ENCODE results near the gene PTPRG.

- TF ChIP-seq, protein P1, sequence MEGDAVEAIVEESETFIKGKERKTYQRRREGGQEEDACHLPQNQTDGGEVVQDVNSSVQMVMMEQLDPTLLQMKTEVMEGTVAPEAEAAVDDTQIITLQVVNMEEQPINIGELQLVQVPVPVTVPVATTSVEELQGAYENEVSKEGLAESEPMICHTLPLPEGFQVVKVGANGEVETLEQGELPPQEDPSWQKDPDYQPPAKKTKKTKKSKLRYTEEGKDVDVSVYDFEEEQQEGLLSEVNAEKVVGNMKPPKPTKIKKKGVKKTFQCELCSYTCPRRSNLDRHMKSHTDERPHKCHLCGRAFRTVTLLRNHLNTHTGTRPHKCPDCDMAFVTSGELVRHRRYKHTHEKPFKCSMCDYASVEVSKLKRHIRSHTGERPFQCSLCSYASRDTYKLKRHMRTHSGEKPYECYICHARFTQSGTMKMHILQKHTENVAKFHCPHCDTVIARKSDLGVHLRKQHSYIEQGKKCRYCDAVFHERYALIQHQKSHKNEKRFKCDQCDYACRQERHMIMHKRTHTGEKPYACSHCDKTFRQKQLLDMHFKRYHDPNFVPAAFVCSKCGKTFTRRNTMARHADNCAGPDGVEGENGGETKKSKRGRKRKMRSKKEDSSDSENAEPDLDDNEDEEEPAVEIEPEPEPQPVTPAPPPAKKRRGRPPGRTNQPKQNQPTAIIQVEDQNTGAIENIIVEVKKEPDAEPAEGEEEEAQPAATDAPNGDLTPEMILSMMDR (conservative IDR thresholded peaks at IDR 0.05; ENCODE audit: low read length) = no peak
- no peak for TF ChIP-seq EZH2phosphoT487 (IDR thresholded peaks at IDR 0.05; ENCODE audit: borderline replicate concordance, low read depth, low read length)
Measured at GRCh38 chr3:62159056-62159708, 597.8 kb downstream of the PTPRG start.
